NCI-H1048 (cell line): ENCODE data around the gene SIK2.
"Not testable (repeated sequence)": the region's sequence is repeated elsewhere in the genome, so short reads cannot be mapped to it uniquely, and the experiment has no call there.

Source experiments
- DNase-seq: peaks from one replicate; lab custom pipeline; 2025; lab: John Stamatoyannopoulos, UW

The SIK2 gene

GRCh38 chr11:111658493-111658892, 56.2 kb downstream of the SIK2 start:
- DNase-seq, result not testable (repeated sequence)

GRCh38 chr11:111659201-111660115, 57.2 kb downstream of the SIK2 start:
- no peak for DNase-seq

GRCh38 chr11:111660822-111661221, 58.6 kb downstream of the SIK2 start:
- no peak for DNase-seq

- no peak for DNase-seq
Observed at GRCh38 chr11:111663820-111664219, 61.6 kb downstream of the SIK2 start.

- no peak for DNase-seq
Observed at GRCh38 chr11:111665777-111666176, 63.5 kb downstream of the SIK2 start.

GRCh38 chr11:111668980-111669379, 66.7 kb downstream of the SIK2 start:
- DNase-seq, result no peak

- no peak for DNase-seq
Observed at GRCh38 chr11:111671383-111671782, 69.1 kb downstream of the SIK2 start.

GRCh38 chr11:111672949-111673348, 70.7 kb downstream of the SIK2 start:
- no peak for DNase-seq

GRCh38 chr11:111674941-111675340, 72.7 kb downstream of the SIK2 start:
- no peak for DNase-seq

GRCh38 chr11:111675891-111676290, 73.6 kb downstream of the SIK2 start:
- no peak for DNase-seq

GRCh38 chr11:111676878-111677585, 74.8 kb downstream of the SIK2 start:
- no peak for DNase-seq

GRCh38 chr11:111680486-111681175, 78.4 kb downstream of the SIK2 start:
- DNase-seq, result no peak

GRCh38 chr11:111683806-111684205, 81.6 kb downstream of the SIK2 start:
- DNase-seq, result no peak

- no peak for DNase-seq
Observed at GRCh38 chr11:111684251-111684650, 82.0 kb downstream of the SIK2 start.

GRCh38 chr11:111688013-111688412, 85.8 kb downstream of the SIK2 start:
- no peak for DNase-seq

- DNase-seq, result no peak
Observed at GRCh38 chr11:111691176-111691575, 88.9 kb downstream of the SIK2 start.

- DNase-seq, result no peak
Observed at GRCh38 chr11:111691741-111692140, 89.5 kb downstream of the SIK2 start.

- no peak for DNase-seq
Observed at GRCh38 chr11:111693224-111693937, 91.1 kb downstream of the SIK2 start.

GRCh38 chr11:111694851-111695250, 92.6 kb downstream of the SIK2 start:
- DNase-seq, result no peak

GRCh38 chr11:111696556-111696955, 94.3 kb downstream of the SIK2 start:
- no peak for DNase-seq

GRCh38 chr11:111697933-111698371, 95.7 kb downstream of the SIK2 start:
- no peak for DNase-seq
